Naive B cell (primary cell): ENCODE data around the gene CCDC187. TPM values are rescaled to one million over a fixed set of nuclear protein-coding genes. Genes with fewer than 3 reads are reported as not detected.

ENCODE experiments used
- ATAC-seq, 2 donors: fragments of 150-1000 bp; cut with Tn5 transposase; 2 replicates each; pipeline ENCODE4 v1.10.0; 2021; ENCODE audit warnings: low read depth in 2 of 2, mild to moderate bottlenecking in 2 of 2, moderate library complexity in 2 of 2
- DNase-seq: peaks from one replicate; pipeline ENCODE4 v3.0.0; 2022
- H3K27ac Mint-ChIP-seq, 6 donors: one replicate each; pipeline ENCODE4 v1.8.0; 2020 to 2022; ENCODE audit warnings: mild to moderate bottlenecking in 6 of 6, mixed read lengths in 6 of 6, moderate library complexity in 5 of 6, inconsistent platforms in 2 of 6
- H3K27me3 Mint-ChIP-seq, 3 donors: one replicate each; pipeline ENCODE4 v1.8.0; 2021 to 2022; ENCODE audit warnings: mixed read lengths in 3 of 3, mild to moderate bottlenecking in 1 of 3
- H3K36me3 Mint-ChIP-seq, 2 donors: one replicate each; pipeline ENCODE4 v1.8.0; 2020 to 2022; ENCODE audit warnings: mixed read lengths in 2 of 2, inconsistent platforms in 1 of 2, mild to moderate bottlenecking in 1 of 2
- H3K4me1 Mint-ChIP-seq, 3 donors: one replicate each; pipeline ENCODE4 v1.8.0; 2020 to 2022; ENCODE audit warnings: mixed read lengths in 3 of 3, inconsistent platforms in 1 of 3, mild to moderate bottlenecking in 1 of 3, moderate library complexity in 1 of 3
- H3K4me3 Mint-ChIP-seq, 8 donors: one replicate each; pipeline ENCODE4 v1.8.0; 2020 to 2022; ENCODE audit warnings: mild to moderate bottlenecking in 8 of 8, mixed read lengths in 8 of 8, moderate library complexity in 8 of 8, inconsistent platforms in 2 of 8
- H3K9me3 Mint-ChIP-seq, 7 donors: one replicate each; pipeline ENCODE4 v1.8.0; 2020 to 2022; ENCODE audit warnings: mixed read lengths in 7 of 7, mild to moderate bottlenecking in 5 of 7, inconsistent platforms in 2 of 7, moderate library complexity in 1 of 7
- polyA plus RNA-seq, 6 donors: library from polyadenylated mRNA; unstranded; fragments of 300-500 nt; fragmentation: Illumina TruSeq; gene quantifications; one replicate each; pipeline ENCODE4 v1.2.3, GENCODE V29; 2021; ENCODE audit warnings: low read depth in 6 of 6

Gene CCDC187
- polyA plus RNA-seq, 6 donors from 2014 or later: 0.38 to 4.3 (median 1.5) TPM

DNA sequence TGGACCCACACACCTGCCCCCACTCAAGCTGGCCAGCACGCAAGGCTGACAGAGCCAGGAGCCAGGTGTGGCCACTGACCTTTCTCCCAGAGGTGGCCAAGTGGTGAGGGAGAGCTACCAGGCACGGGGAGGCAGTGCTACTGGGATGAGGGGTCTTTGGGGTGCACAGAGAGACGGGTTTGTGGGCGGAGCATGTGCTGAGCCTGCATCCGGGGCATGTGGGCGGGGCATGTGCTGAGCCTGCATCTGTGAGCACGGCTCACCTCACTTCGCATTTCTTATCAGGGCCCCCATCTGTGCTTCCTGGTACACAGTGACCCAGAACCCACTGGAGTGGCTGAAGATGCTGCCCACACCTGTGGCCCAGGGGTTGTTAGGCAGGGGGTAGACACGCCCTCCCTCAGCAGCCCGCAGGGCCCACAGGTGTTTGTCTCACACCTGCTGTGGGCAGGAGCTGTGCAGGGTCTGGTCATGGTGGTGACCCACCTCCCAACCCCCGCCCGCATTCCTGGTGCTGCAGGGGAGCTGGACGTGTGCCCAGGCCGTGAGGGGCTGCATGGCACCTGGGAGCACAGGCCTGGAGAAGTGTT is 21.5 kb downstream of the CCDC187 start:
- Mint-ChIP-seq H3K9me3 (no peaks in the 10 kb centered on the region), H3K4me3 (peak overlapping the region; percentile 12 to 88 (median 70)), H3K4me1 (peaks cover 15 to 24% (median 22%) of the 10 kb centered on the region in 3 donors), H3K27ac (peak overlapping the region in 3 of 6 donors; percentile 34 to 73 (median 73)), H3K36me3 (no peaks in the 10 kb centered on the region), H3K27me3 (peaks cover 0 to 9% (median 9%) of the 10 kb centered on the region in 3 donors)
- ATAC-seq: peak; percentile 50
- peak; percentile 38 for DNase-seq

DNA sequence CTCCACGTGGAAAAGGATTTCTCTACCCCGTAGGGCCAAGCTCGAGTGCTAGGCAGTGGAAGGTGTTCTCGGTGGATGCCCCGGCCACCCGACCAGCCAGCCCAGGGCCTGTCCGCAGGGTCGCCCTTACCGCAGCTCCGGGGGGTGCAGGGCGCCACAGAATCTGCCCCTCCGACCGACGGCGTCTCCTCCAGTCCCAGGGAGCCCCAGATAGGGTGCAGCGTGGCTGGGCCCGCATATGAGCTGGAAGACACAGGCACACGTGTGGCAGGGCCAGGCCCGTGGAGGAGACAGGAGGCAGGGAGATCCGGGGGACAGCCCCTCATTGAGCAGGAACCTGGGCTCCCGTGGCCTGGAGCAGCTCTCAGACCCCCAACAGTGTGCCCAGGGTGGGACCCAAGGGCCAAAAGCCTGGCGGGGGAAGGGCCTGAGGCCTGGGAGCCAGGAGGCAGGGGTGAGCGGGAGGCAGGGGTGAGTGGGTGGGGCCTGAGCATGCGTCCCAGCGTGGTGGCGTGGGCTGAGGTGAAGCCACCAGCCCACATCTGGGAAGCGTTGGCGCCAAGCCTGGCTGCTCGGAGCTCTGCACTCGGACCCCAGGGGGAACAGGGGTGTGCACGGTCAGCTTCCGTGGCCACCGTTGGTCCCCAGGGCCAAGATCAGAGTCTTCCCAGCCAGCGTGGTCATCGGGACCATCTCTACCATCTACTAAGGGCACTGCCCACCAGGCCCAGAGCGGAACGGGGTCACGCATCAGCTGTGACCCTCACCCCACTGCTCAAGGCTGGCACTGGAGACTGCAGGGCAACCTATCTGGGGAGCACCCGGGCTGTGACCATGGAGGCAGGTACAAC is 22.2 kb downstream of the CCDC187 start:
- peaks cover 15 to 24% (median 22%) of the 10 kb centered on the region in 3 donors for H3K4me1 Mint-ChIP-seq
- H3K9me3 Mint-ChIP-seq: no peaks in the 10 kb centered on the region
- H3K4me3 Mint-ChIP-seq: peak overlapping the region in 6 of 8 donors; percentile 12 to 88 (median 64)
- peak overlapping the region in 2 of 6 donors; percentile 21 to 34 for H3K27ac Mint-ChIP-seq
- ATAC-seq (no peak), DNase-seq (no peak)
- no peaks in the 10 kb centered on the region for H3K36me3 Mint-ChIP-seq
- H3K27me3 Mint-ChIP-seq: peaks cover 0 to 9% (median 7%) of the 10 kb centered on the region in 3 donors

- peaks cover 0 to 9% (median 7%) of the 10 kb centered on the region in 3 donors for H3K27me3 Mint-ChIP-seq
- H3K4me1 Mint-ChIP-seq: peaks cover 15 to 24% (median 22%) of the 10 kb centered on the region in 3 donors
- no peak for DNase-seq
- H3K4me3 Mint-ChIP-seq: peak overlapping the region in 2 of 8 donors; percentile 33 to 66
- ATAC-seq: no peak
- H3K27ac Mint-ChIP-seq: peak overlapping the region in 1 of 6 donors; percentile 81
- H3K36me3 Mint-ChIP-seq: no peaks in the 10 kb centered on the region
- no peaks in the 10 kb centered on the region for H3K9me3 Mint-ChIP-seq
These were observed 23.2 kb downstream of the CCDC187 start for GRCh38 chr9:136280535-136281315.

DNA sequence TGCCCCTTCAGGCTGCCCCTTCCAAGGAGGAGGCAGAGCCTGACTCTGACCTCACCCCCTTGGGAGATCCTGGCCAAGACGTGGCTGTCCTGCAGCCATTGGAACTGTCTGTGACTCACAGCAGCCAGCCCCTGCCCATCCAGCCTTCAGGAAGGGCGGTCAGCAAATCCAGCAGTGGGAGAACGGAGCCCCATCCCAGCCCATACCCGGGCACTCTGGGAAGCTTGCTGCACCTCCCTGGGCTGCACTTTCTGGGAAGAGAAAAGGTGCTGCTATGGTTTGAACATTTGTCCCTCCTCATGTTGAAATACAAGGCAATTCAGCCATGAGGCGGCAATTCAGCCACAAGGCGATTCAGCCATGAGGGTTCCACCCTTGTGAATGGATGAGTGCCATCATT is 24.4 kb downstream of the CCDC187 start:
- Mint-ChIP-seq H3K27me3 (peaks cover 0 to 20% (median 7%) of the 10 kb centered on the region in 3 donors), H3K9me3 (no peaks in the 10 kb centered on the region), H3K4me1 (peaks cover 15 to 24% (median 22%) of the 10 kb centered on the region in 3 donors), H3K27ac (no peak overlapping the region), H3K36me3 (no peaks in the 10 kb centered on the region), H3K4me3 (peak overlapping the region in 1 of 8 donors; percentile 54)
- no peak for DNase-seq
- no peak for ATAC-seq

GRCh38 chr9:136278894-136279293 is 25.0 kb downstream of the CCDC187 start:
- no peaks in the 10 kb centered on the region for H3K36me3 Mint-ChIP-seq
- DNase-seq: no peak
- H3K27me3 Mint-ChIP-seq: peaks cover 0 to 15% (median 5%) of the 10 kb centered on the region in 3 donors
- H3K4me1 Mint-ChIP-seq: peaks cover 14 to 22% (median 22%) of the 10 kb centered on the region in 3 donors
- no peaks in the 10 kb centered on the region for H3K9me3 Mint-ChIP-seq
- no peak overlapping the region for H3K4me3 Mint-ChIP-seq
- ATAC-seq: no peak
- H3K27ac Mint-ChIP-seq: no peak overlapping the region

GRCh38 chr9:136278221-136278620 is 25.7 kb downstream of the CCDC187 start:
- Mint-ChIP-seq H3K27me3 (peaks cover 0 to 10% (median 0%) of the 10 kb centered on the region in 3 donors), H3K27ac (no peak overlapping the region), H3K4me1 (peaks cover 9 to 17% (median 16%) of the 10 kb centered on the region in 3 donors), H3K4me3 (no peak overlapping the region), H3K36me3 (no peaks in the 10 kb centered on the region), H3K9me3 (no peaks in the 10 kb centered on the region)
- ATAC-seq (no peak), DNase-seq (no peak)

DNA sequence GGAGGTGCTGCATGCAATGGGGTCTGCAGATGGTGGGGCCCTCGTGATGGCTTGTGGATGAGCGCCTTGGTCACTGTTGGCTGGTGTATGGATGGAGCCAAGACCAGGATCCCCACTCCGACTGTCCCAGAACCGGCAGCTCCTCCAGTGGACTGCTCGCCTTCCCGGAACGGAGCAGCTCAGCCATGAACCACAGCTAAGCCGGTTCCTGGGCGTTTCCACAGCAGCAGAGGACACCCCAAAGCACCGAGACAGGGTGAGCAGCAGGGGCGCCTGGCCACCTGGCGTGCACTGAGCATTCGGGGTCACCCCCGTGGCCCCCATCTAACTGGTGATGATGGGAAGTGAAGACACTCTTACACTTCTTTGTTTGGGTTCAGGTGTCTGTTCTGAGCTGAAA is 26.1 kb downstream of the CCDC187 start:
- no peaks in the 10 kb centered on the region for H3K36me3 Mint-ChIP-seq
- no peaks in the 10 kb centered on the region for H3K9me3 Mint-ChIP-seq
- H3K4me1 Mint-ChIP-seq: peaks cover 9 to 13% (median 11%) of the 10 kb centered on the region in 3 donors
- peak overlapping the region in 1 of 8 donors; percentile 47 for H3K4me3 Mint-ChIP-seq
- no peak for ATAC-seq
- no peak for DNase-seq
- peaks cover 0 to 10% (median 0%) of the 10 kb centered on the region in 3 donors for H3K27me3 Mint-ChIP-seq
- no peak overlapping the region for H3K27ac Mint-ChIP-seq

- no peak overlapping the region for H3K4me3 Mint-ChIP-seq
- H3K4me1 Mint-ChIP-seq: peaks cover under 1 to 3% (median 3%) of the 10 kb centered on the region in 3 donors
- H3K9me3 Mint-ChIP-seq: no peaks in the 10 kb centered on the region
- H3K27ac Mint-ChIP-seq: no peak overlapping the region
- H3K27me3 Mint-ChIP-seq: peaks cover 0 to 10% (median 0%) of the 10 kb centered on the region in 3 donors
- no peaks in the 10 kb centered on the region for H3K36me3 Mint-ChIP-seq
- ATAC-seq (no peak), DNase-seq (no peak)
These were observed 27.2 kb downstream of the CCDC187 start for GRCh38 chr9:136276716-136277115.

DNA sequence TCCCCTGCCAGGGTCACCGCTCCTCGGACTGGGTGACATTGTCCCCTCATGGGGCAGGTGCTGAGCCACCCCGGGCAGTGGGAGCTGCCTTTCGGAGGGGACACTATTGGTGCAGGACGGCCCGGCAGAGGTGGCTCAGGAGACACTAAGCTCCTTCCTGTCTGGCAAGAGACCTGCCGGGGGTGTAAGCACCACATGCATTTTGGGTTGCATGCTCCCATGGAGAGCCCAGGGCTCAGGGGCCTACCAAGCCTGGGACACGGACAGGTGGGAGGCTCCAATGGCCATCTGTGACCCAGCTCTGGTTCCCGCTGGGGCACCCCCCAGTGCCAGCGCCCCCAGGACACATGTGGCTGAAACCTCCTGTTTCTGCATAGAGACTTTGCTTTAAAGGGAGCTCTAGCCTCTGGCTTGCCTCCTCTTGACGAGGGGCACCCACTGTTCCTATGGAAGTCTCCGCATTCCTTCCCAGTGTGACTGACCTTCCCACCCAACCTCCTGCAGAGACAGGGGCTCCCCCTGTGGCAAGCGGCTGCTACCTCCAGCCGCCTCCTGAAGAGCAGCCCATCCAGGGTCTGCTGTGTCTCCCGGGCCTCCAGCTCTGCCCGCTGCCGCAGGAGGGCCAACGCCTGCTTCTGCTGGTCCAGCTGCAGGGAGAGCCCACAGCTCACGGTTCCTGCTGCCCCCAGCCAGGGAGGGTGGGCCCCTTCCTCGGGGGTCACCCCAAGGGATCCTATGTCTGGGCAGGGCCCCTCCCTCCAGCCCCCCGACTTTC is 28.1 kb downstream of the CCDC187 start:
- Mint-ChIP-seq H3K27me3 (peaks cover 0 to 10% (median 0%) of the 10 kb centered on the region in 3 donors), H3K9me3 (no peaks in the 10 kb centered on the region), H3K4me1 (peaks cover 0 to under 1% (median under 1%) of the 10 kb centered on the region in 3 donors), H3K36me3 (no peaks in the 10 kb centered on the region), H3K4me3 (no peak overlapping the region), H3K27ac (no peak overlapping the region)
- DNase-seq (no peak), ATAC-seq (no peak)

DNA sequence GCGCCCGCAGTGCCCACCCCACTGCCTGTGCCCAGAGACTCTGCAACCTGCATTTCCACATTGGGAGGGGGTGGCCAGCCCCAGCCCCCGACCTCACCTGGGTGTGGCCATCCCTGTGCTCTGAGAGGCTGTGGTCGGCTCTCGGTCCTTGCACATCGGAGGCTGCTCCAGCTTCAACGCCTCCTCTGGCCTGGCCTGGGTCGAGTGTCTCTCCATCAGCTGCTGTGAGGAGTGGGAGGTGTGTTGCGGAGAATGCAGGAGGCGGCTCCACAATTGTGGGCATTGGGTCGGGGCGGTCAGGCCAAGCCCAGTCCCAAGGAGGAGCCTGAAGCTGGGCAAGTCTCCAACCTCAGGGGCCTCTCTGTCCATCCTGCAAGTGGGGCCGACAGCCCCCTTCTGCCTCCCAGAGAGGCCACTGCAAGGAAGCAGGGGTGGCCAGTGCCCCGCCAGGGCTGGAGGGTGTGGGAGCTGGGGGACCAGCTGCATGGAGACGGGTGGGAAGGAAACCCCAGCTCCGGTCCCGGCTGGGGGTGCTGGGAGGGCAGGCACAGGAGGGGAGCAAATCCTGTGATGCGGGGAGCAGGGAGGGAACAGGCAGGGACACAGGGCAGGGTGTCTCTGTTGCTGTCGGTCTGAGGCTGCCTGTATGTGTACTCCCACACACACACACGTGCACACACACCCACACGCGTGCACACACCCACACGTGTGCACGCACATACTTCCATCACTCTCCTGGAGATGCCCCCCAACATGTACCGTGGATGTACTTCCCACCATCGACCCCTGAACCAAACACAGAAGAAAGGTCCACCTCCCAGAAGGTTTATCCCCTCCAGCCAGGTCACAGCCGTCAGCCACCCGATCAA is 28.9 kb downstream of the CCDC187 start:
- peaks cover 0 to 10% (median 0%) of the 10 kb centered on the region in 3 donors for H3K27me3 Mint-ChIP-seq
- no peaks in the 10 kb centered on the region for H3K36me3 Mint-ChIP-seq
- no peaks in the 10 kb centered on the region for H3K4me1 Mint-ChIP-seq
- no peak for ATAC-seq
- no peak for DNase-seq
- H3K9me3 Mint-ChIP-seq: no peaks in the 10 kb centered on the region
- no peak overlapping the region for H3K4me3 Mint-ChIP-seq
- H3K27ac Mint-ChIP-seq: peak overlapping the region in 2 of 6 donors; percentile 47 to 80

DNA sequence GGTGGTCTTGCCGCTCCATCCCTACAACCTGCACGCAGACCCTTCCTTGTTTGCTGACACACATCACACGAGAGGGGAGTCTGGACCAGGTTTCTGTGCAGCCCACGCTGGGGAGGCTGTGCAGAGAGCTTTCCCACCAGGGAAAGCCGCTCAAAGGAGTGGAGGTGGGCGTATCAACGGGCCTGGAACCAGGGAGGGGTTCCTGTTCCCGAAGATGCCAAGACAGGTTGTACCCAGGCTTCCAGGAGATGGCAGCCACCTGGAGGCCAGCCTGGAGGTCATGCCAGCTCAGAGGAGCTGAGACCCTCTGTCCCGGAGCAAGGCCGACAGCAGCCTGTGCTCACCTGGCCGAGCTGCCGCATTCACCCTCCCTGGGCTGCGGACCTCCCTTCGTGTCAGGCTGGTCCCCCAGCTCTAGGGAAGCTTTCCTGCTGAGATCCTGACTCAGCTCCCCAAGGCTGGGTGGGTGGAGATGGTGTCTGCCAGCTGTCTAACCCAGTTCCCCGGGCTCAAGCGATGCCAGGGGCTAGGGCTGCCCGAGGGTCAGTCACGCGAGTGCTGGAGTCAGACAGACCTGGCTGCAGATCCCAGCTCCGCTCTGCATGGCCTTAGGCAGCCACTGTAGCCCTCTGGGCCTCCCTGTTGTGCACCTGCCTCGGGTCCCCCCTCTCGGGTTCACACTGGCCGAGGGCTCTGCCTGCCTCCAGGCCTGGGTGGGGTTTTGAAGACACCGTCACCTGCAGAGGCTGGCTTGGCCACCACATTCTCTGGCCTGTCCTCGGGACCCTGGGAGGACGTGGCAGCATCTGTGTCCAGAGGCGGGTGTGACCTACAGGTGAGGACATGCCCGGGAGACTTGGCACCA is 29.7 kb downstream of the CCDC187 start:
- no peak for DNase-seq
- H3K4me3 Mint-ChIP-seq: no peak overlapping the region
- no peaks in the 10 kb centered on the region for H3K9me3 Mint-ChIP-seq
- no peak for ATAC-seq
- no peaks in the 10 kb centered on the region for H3K36me3 Mint-ChIP-seq
- H3K27ac Mint-ChIP-seq: no peak overlapping the region
- H3K4me1 Mint-ChIP-seq: no peaks in the 10 kb centered on the region
- H3K27me3 Mint-ChIP-seq: peaks cover 0 to 10% (median 0%) of the 10 kb centered on the region in 3 donors
